K562 (cell line): Measurements from ENCODE around the gene SLC33A1. TPM values are rescaled to one million over a fixed set of nuclear protein-coding genes. Genes with fewer than 3 reads are reported as not detected.

ENCODE experiments used
- CREB1 ChIP-seq, 2 experiments: sonication (generic) in 1 of 2; formaldehyde crosslinking in 1 of 2; IDR thresholded peaks; 2 replicates each; pipeline versions ENCODE4 v1.6.1 to v1.8.0; 2012 to 2022; ENCODE audit warnings: inconsistent platforms in 1 of 2, mild to moderate bottlenecking in 1 of 2, missing genetic modification reagents in 1 of 2, moderate library complexity in 1 of 2
- E4F1 ChIP-seq: fragments of 250-450 bp; sonication (Bioruptor Pico); IDR thresholded peaks from 2 replicates; pipeline ENCODE4 v1.5.0; 2021; ENCODE audit warnings: mild to moderate bottlenecking, borderline replicate concordance
- KLF1 ChIP-seq: fragments of 450-650 bp; IDR thresholded peaks from 2 replicates; pipeline ENCODE4 v1.6.1; 2016; ENCODE audit warnings: missing genetic modification characterization, missing compliant biosample characterization
- NR2C2 ChIP-seq, 2 experiments: fragments of 200-800 bp in 1 of 2; sonication (Bioruptor generic) in 1 of 2; sonication (generic) in 1 of 2; formaldehyde crosslinking in 1 of 2; IDR thresholded peaks; 2 replicates each; pipeline versions ENCODE4 v1.6.1 to v1.8.0; 2016 to 2022; ENCODE audit warnings: mild to moderate bottlenecking in 1 of 2, missing compliant biosample characterization in 1 of 2, missing genetic modification characterization in 1 of 2, missing genetic modification reagents in 1 of 2
- ZNF699 ChIP-seq: fragments of 250-450 bp; sonication (Bioruptor Pico); IDR thresholded peaks from 2 replicates; pipeline ENCODE4 v1.8.0; 2021; ENCODE audit warnings: mild to moderate bottlenecking, moderate library complexity; ENCODE audit not compliant: insufficient replicate concordance
- polyA plus RNA-seq, 8 experiments: library from polyadenylated mRNA; depleted of rRNA in 4 of 8; stranded (reverse) in 5 of 8; unstranded in 3 of 8; fragments of >200 nt; fragmentation: Nextera tagmentation in 2 of 8; fragmentation: Illumina TruSeq in 1 of 8; extraction: Ambion mirVana in 2 of 8; extraction: Trizol in 1 of 8; gene quantifications; 2 replicates each; pipeline versions ENCODE4 v1.2.1 to v1.2.3, GENCODE V29; 2011 to 2014; ENCODE audit warnings: inconsistent platforms in 1 of 8, missing spikeins in 1 of 8
- total RNA-seq, 7 experiments: library from RNA; depleted of rRNA in 6 of 7; stranded (reverse); fragments of >200 nt in 6 of 7; fragmentation: Illumina TruSeq in 2 of 7; extraction: Trizol in 2 of 7; gene quantifications; 2 replicates each; pipeline versions ENCODE4 v1.2.1 to v1.2.3, GENCODE V29; 2011 to 2021; ENCODE audit warnings: low replicate concordance in 1 of 7

The SLC33A1 gene
- total and polyA plus RNA-seq, 9 of the 15 experiments (the other 6 are each of a cell fraction or from before 2014, with no cell fraction given) = 6.2 to 26.8 (median 19.6) TPM

GRCh38 chr3:155871746-155872158, 17.5 kb upstream of the SLC33A1 start (continued):
- TF ChIP-seq E4F1 (CRISPR knock-in tag) = no peak
- TF ChIP-seq ZNF699 (CRISPR knock-in tag) = no peak
- TF ChIP-seq KLF1 (tag) = no peak
- peak; percentile 3; the same call in 1 of the 2 replicates for TF ChIP-seq CREB1 (IDR thresholded peaks at IDR 0.05)
- no peak for TF ChIP-seq CREB1 (CRISPR knock-in tag; IDR thresholded peaks at IDR 0.05)
- TF ChIP-seq NR2C2 (CRISPR knock-in tag; IDR thresholded peaks at IDR 0.05) = 0 out of 2 replicates have a peak, but pooled peaks have one; percentile 2
- no peak for TF ChIP-seq NR2C2 (tag; IDR thresholded peaks at IDR 0.05)
- TF ChIP-seq, all 486 proteins: peak for 9
